GM18951 (cell line): ENCODE results near the gene TNFRSF1A.
"Not testable (repeated sequence)": the region's sequence is repeated elsewhere in the genome, so short reads cannot be mapped to it uniquely, and the experiment has no call there.

Experiments used
- POLR2A ChIP-seq: IDR thresholded peaks from 4 replicates; pipeline ENCODE4 v1.6.1; 2011; ENCODE audit warnings: mild to moderate bottlenecking; ENCODE audit not compliant: insufficient read length, insufficient read depth; ENCODE audit errors: extremely low read depth
- in situ Hi-C: fragments of 300-500 bp; cut with MboI; formaldehyde crosslinking; loops from one replicate; pipeline ENCODE4 v1.12.0; 2022; ENCODE audit warnings: low sequenced_read_pairs, mixed read lengths, inconsistent platforms; ENCODE audit not compliant: unreplicated experiment

Gene TNFRSF1A

GRCh38 chr12:6360080-6360571 is 18.2 kb upstream of the TNFRSF1A start:
- in situ Hi-C loops, result no loop called here
- no peak for TF ChIP-seq POLR2A

GRCh38 chr12:6358881-6359280 is 17.0 kb upstream of the TNFRSF1A start:
- TF ChIP-seq POLR2A, result no peak
- in situ Hi-C loops, result no loop called here

GRCh38 chr12:6356374-6356820 is 14.5 kb upstream of the TNFRSF1A start:
- in situ Hi-C loops, result no loop called here
- TF ChIP-seq POLR2A, result no peak

GRCh38 chr12:6355491-6356373 is 13.9 kb upstream of the TNFRSF1A start:
- in situ Hi-C loops, result no loop called here
- TF ChIP-seq POLR2A, result no peak

GRCh38 chr12:6354495-6355393 is 12.9 kb upstream of the TNFRSF1A start:
- in situ Hi-C loops, result no loop called here
- TF ChIP-seq POLR2A, result no peak

- in situ Hi-C loops, result no loop called here
- TF ChIP-seq POLR2A, result no peak
These were observed 10.6 kb upstream of the TNFRSF1A start for GRCh38 chr12:6352193-6353173.

- in situ Hi-C loops, result no loop called here
- no peak for TF ChIP-seq POLR2A
These were observed 9.7 kb upstream of the TNFRSF1A start for GRCh38 chr12:6351622-6352021.

GRCh38 chr12:6347367-6348338 is 5.8 kb upstream of the TNFRSF1A start:
- in situ Hi-C loops, result no loop called here
- no peak for TF ChIP-seq POLR2A

GRCh38 chr12:6346942-6347341 is 5.1 kb upstream of the TNFRSF1A start:
- in situ Hi-C loops, result no loop called here
- no peak for TF ChIP-seq POLR2A

- in situ Hi-C loops, result no loop called here
- no peak for TF ChIP-seq POLR2A
These were observed 4.5 kb upstream of the TNFRSF1A start for GRCh38 chr12:6346235-6346832.

GRCh38 chr12:6345319-6346091 is 3.6 kb upstream of the TNFRSF1A start:
- no peak for TF ChIP-seq POLR2A

GRCh38 chr12:6344101-6344660 is 2.3 kb upstream of the TNFRSF1A start:
- in situ Hi-C loops, result not testable (repeated sequence)

More at GRCh38 chr12:6345319-6346091, 3.6 kb upstream of the TNFRSF1A start:
- in situ Hi-C loops, result no loop called here
